Measurements from ENCODE around the gene NXPE3.

DNA sequence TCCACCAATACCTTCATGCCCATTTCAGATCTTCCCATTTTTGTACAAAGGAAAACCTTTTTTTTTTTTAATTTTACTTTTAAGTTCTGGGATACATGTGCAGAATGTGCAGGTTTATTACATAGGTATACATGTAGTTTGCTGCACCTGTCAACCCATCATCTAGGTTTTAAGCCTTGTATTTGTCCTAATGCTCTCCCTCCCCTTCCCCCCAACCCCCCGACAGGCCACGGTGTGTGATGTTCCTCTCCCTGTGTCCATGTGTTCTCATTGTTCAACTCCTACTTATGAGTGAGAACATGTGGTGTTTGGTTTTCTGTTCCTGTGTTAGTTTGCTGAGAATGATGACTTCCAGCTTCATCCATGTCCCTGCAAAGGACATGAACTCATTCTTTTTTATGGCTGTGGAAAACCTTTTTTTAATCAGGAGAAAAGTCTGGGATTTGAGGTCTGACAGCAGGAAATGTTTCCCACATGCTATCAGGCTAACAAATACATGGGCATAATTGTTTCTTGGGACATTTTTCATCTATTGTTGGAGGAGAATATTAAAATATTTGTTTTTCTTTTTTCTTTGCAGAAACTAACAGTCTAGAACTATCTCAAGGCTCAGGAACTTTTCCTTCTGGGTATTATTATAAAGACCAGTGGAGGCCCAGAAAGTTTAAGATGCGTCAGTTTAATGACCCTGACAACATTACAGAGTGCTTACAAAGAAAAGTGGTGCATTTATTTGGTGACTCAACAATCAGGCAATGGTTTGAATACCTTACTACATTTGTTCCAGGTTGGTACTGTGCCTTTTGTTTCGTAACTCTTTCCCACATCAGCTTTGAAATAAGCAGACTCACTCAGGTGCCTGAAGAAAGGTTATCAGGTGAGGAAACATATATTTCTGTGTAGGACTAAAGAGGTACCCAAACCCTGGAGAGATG is 37.5 kb downstream of the NXPE3 start:
- TF ChIP-seq, protein P1, sequence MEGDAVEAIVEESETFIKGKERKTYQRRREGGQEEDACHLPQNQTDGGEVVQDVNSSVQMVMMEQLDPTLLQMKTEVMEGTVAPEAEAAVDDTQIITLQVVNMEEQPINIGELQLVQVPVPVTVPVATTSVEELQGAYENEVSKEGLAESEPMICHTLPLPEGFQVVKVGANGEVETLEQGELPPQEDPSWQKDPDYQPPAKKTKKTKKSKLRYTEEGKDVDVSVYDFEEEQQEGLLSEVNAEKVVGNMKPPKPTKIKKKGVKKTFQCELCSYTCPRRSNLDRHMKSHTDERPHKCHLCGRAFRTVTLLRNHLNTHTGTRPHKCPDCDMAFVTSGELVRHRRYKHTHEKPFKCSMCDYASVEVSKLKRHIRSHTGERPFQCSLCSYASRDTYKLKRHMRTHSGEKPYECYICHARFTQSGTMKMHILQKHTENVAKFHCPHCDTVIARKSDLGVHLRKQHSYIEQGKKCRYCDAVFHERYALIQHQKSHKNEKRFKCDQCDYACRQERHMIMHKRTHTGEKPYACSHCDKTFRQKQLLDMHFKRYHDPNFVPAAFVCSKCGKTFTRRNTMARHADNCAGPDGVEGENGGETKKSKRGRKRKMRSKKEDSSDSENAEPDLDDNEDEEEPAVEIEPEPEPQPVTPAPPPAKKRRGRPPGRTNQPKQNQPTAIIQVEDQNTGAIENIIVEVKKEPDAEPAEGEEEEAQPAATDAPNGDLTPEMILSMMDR (IDR thresholded peaks at IDR 0.05; ENCODE audit: poor library complexity, severe bottlenecking), result no peak
- TF ChIP-seq SMC3 (conservative IDR thresholded peaks at IDR 0.05; ENCODE audit: poor library complexity) (no peak), EZH2 (IDR thresholded peaks at IDR 0.05; ENCODE audit: borderline replicate concordance, insufficient read depth, low read length, poor library complexity, severe bottlenecking) (no peak), MXI1 (conservative IDR thresholded peaks at IDR 0.05; ENCODE audit: poor library complexity, severe bottlenecking) (no peak), TAF1 (IDR thresholded peaks at IDR 0.05; ENCODE audit: low read depth) (no peak)
